PC-3 (cell line): Measurements from ENCODE around the gene CLUH. TPM values are rescaled to one million over a fixed set of nuclear protein-coding genes. Genes with fewer than 3 reads are reported as not detected.
A peak's percentile ranks its signal among the peaks of the same experiment; 100 is the strongest.

ENCODE experiments used
- ATAC-seq: fragments of 200-7000 bp; cut with Tn5 transposase; 2 replicates; pipeline ENCODE4 v1.9.1; 2020; ENCODE audit warnings: mild to moderate bottlenecking, moderate library complexity
- BruUV-seq: library from RNA; stranded (reverse); fragments of 400-500 nt; replicated peaks from 2 replicates; lab custom pipeline; 2021; lab: Mats Ljungman, UMichigan
- CTCF ChIA-PET: fragments of 300-600 bp; sonication (Branson Sonifier 250); formaldehyde crosslinking; loops from one replicate; lab custom pipeline; 2022; ENCODE audit warnings: antibody characterized with exemption; lab: Charles Lee
- POLR2A ChIA-PET: fragments of 300-600 bp; sonication (Branson Sonifier 250); formaldehyde crosslinking; loops from one replicate; lab custom pipeline; 2022; ENCODE audit warnings: antibody characterized with exemption; ENCODE audit not compliant: unreplicated experiment; lab: Charles Lee
- DNase-seq: peaks from one replicate; pipeline ENCODE4 v3.0.0-alpha.2; 2015
- H2AFZ ChIP-seq: fragments of 300-600 bp; sonication (generic); 2 replicates; pipeline ENCODE4 v1.6.0; 2016; ENCODE audit warnings: antibody characterized with exemption, low read length
- H3F3A ChIP-seq: fragments of 300-600 bp; sonication (generic); one replicate; pipeline ENCODE4 v1.6.0; 2017; ENCODE audit warnings: antibody characterized with exemption, low read length, control low read depth, mild to moderate bottlenecking; ENCODE audit not compliant: unreplicated experiment
- H3K27ac ChIP-seq: fragments of 300-600 bp; sonication (generic); 2 replicates; pipeline ENCODE4 v1.5.1; 2016; ENCODE audit warnings: mild to moderate bottlenecking, low read length
- H3K27me3 ChIP-seq: fragments of 300-600 bp; sonication (generic); 2 replicates; pipeline ENCODE4 v1.6.1; 2016; ENCODE audit warnings: low read length, mixed read lengths
- H3K36me3 ChIP-seq: fragments of 300-600 bp; sonication (generic); 2 replicates; pipeline ENCODE4 v1.6.1; 2016; ENCODE audit warnings: low read depth, mixed run types, low read length, mixed read lengths
- H3K4me1 ChIP-seq: fragments of 300-600 bp; sonication (generic); 2 replicates; pipeline ENCODE4 v1.5.1; 2016; ENCODE audit warnings: low read length; ENCODE audit not compliant: insufficient read depth
- H3K4me2 ChIP-seq: fragments of 300-600 bp; sonication (generic); 2 replicates; pipeline ENCODE4 v1.6.0; 2016; ENCODE audit warnings: low read length
- H3K4me3 ChIP-seq: fragments of 300-600 bp; sonication (generic); 2 replicates; pipeline ENCODE4 v1.5.1; 2016; ENCODE audit warnings: mild to moderate bottlenecking, low read length, mixed read lengths
- H3K79me2 ChIP-seq: fragments of 300-600 bp; sonication (generic); 2 replicates; pipeline ENCODE4 v1.6.1; 2017; ENCODE audit warnings: low read length, mixed read lengths
- H3K9ac ChIP-seq: fragments of 300-600 bp; sonication (generic); 2 replicates; pipeline ENCODE4 v1.6.0; 2016; ENCODE audit warnings: mild to moderate bottlenecking, low read length
- H3K9me2 ChIP-seq: fragments of 300-600 bp; sonication (generic); replicated peaks from 2 replicates; pipeline ENCODE4 v1.6.1; 2016; ENCODE audit warnings: mixed run types, low read length, mixed read lengths
- H3K9me3 ChIP-seq: fragments of 300-600 bp; sonication (generic); 2 replicates; pipeline ENCODE4 v1.6.1; 2016; ENCODE audit warnings: low read length, mixed read lengths
- H4K20me1 ChIP-seq: fragments of 300-600 bp; sonication (generic); 2 replicates; pipeline ENCODE4 v1.6.1; 2016; ENCODE audit warnings: low read length, mixed read lengths
- EZH2 ChIP-seq: fragments of 300-600 bp; sonication (generic); IDR thresholded peaks from one replicate; pipeline ENCODE4 v1.6.1; 2017; ENCODE audit warnings: antibody characterized with exemption, mild to moderate bottlenecking, low read length; ENCODE audit not compliant: unreplicated experiment
- EZH2phosphoT487 ChIP-seq: fragments of 300-600 bp; sonication (generic); IDR thresholded peaks from 2 replicates; pipeline ENCODE4 v1.6.1; 2018; ENCODE audit warnings: mild to moderate bottlenecking, antibody characterized with exemption, low read length, borderline replicate concordance
- intact Hi-C: fragments of 100-400 bp; cut with micrococcal nuclease; formaldehyde crosslinking; loops from 2 replicates; pipeline ENCODE4 v1.9.0; 2023
- total RNA-seq: library from RNA; depleted of rRNA; stranded (reverse); fragments of >200 nt; gene quantifications from 2 replicates; pipeline ENCODE4 v1.2.3, GENCODE V29; 2014
- TF ChIP-seq, protein P1 (sequence below): fragments of 300-600 bp; sonication (generic); conservative IDR thresholded peaks from 2 replicates; pipeline ENCODE4 v1.5.1; 2017; ENCODE audit warnings: antibody characterized with exemption, low read depth, mild to moderate bottlenecking, low read length

The CLUH gene
- total RNA-seq, 1 experiment from 2014 or later: 108 TPM

DNA sequence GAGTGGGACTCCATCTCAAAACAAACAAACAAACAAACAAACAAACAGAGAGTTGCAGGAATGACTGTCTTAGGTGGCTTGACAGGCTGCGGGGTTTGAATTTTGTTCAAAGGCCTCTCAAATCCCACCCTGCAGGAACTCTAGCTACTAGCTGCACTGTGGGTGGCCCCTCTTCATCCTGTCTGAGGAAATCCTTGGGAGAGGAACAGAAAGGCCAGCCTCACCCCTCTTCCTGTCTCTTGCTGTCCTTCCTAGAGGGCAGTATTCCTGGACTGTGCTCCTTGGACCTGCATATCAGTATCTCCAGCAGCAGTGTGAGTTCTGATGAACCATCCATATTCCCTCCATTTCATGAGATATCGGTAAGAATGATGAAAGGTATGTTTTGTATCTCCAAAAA, 39.9 kb upstream of the CLUH start:
- Histone ChIP-seq H3K4me3 (no peak overlapping the region), H3K9me2 (no peaks in the 10 kb centered on the region), H4K20me1 (no peaks in the 10 kb centered on the region), H3F3A (no peaks in the 10 kb centered on the region), H3K4me1 (no peaks in the 10 kb centered on the region), H3K9me3 (no peaks in the 10 kb centered on the region), H3K27me3 (peaks cover 7% of the 10 kb centered on the region), H2AFZ (no peak overlapping the region), H3K27ac (no peak overlapping the region), H3K4me2 (no peak overlapping the region), H3K9ac (no peak overlapping the region), H3K36me3 (no peaks in the 10 kb centered on the region), H3K79me2 (no peaks in the 10 kb centered on the region)
- DNase-seq: no peak
- ATAC-seq: no peak
- no TSS peak for BruUV-seq
- POLR2A ChIA-PET: no interaction called here
- intact Hi-C loops: no loop called here
- TF ChIP-seq EZH2: no peak
- TF ChIP-seq, protein P1, sequence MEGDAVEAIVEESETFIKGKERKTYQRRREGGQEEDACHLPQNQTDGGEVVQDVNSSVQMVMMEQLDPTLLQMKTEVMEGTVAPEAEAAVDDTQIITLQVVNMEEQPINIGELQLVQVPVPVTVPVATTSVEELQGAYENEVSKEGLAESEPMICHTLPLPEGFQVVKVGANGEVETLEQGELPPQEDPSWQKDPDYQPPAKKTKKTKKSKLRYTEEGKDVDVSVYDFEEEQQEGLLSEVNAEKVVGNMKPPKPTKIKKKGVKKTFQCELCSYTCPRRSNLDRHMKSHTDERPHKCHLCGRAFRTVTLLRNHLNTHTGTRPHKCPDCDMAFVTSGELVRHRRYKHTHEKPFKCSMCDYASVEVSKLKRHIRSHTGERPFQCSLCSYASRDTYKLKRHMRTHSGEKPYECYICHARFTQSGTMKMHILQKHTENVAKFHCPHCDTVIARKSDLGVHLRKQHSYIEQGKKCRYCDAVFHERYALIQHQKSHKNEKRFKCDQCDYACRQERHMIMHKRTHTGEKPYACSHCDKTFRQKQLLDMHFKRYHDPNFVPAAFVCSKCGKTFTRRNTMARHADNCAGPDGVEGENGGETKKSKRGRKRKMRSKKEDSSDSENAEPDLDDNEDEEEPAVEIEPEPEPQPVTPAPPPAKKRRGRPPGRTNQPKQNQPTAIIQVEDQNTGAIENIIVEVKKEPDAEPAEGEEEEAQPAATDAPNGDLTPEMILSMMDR: 0 out of 2 replicates have a peak, but pooled peaks have one; percentile 12
- CTCF ChIA-PET: no interaction called here

DNA sequence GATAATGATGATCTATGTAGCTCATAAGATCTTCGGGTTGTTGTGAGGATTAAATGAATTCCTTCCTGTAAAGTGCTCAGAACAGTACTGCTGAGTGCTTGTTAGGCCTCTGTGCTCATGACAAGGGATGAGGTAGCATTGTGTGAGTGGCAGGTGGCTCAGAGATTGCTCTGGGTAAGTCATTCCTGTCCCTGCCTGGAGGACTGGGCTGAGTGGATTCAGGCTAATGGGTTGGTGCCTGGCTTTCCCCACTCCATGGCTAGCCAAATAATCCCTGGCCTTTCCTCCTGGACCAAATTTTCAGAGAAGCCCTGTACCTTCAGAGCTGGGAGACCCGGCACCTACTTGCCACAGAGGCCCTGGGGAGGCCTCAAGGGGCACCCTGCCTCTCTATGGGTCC, 39.2 kb upstream of the CLUH start:
- no TSS peak for BruUV-seq
- intact Hi-C loops: no loop called here

DNA sequence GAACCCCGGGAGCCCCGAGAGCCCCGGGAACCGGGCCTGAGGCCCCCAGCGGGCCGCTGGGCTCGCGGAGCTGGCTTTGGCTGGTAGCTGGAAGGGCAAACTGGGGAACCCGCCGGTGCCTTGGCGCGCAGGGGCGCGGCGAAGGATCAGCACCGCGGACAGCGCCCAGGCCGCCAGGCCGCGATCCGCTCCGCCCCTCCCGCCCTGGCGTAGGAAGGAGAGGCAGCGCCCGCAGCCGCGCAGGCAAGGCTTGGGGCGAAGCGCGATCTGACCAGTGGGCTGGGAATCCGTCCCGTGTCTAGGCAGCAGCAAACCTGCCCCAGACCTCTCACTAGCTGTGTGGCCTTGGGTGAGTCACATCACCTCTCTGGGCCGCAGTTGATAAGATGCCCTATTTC, 38.2 kb upstream of the CLUH start:
- Histone ChIP-seq H3K36me3 (no peaks in the 10 kb centered on the region), H3F3A (no peaks in the 10 kb centered on the region), H3K4me3 (no peak overlapping the region), H3K9me2 (no peaks in the 10 kb centered on the region), H3K4me1 (no peaks in the 10 kb centered on the region), H4K20me1 (no peaks in the 10 kb centered on the region), H2AFZ (no peak overlapping the region), H3K79me2 (no peaks in the 10 kb centered on the region), H3K9ac (no peak overlapping the region), H3K27ac (no peak overlapping the region), H3K4me2 (no peak overlapping the region), H3K9me3 (no peaks in the 10 kb centered on the region), H3K27me3 (peaks cover 8% of the 10 kb centered on the region; the same call in 1 of the 2 replicates)
- intact Hi-C loops: no loop called here
- ChIA-PET POLR2A (no interaction called here), CTCF (no interaction called here)
- ATAC-seq (peak; percentile 92), DNase-seq (peak; percentile 66)
- TF ChIP-seq EZH2: no peak
- TF ChIP-seq EZH2phosphoT487: no peak
- TF ChIP-seq, protein P1: no peak
- BruUV-seq: no TSS peak

More for the DNA sequence above, 39.2 kb upstream of the CLUH start:
- DNase-seq (no peak), ATAC-seq (no peak)
- Histone ChIP-seq H3K9me2 (no peaks in the 10 kb centered on the region), H3F3A (no peaks in the 10 kb centered on the region), H3K36me3 (no peaks in the 10 kb centered on the region), H3K4me2 (no peak overlapping the region), H3K27ac (no peak overlapping the region), H3K27me3 (0 out of 2 replicates have a peak, but pooled peaks cover under 1% of the 10 kb centered on the region), H3K9me3 (no peaks in the 10 kb centered on the region), H3K4me3 (no peak overlapping the region), H3K4me1 (no peaks in the 10 kb centered on the region), H3K9ac (no peak overlapping the region), H4K20me1 (no peaks in the 10 kb centered on the region), H2AFZ (no peak overlapping the region), H3K79me2 (no peaks in the 10 kb centered on the region)
- ChIA-PET POLR2A (no interaction called here), CTCF (no interaction called here)
- TF ChIP-seq, protein P1: no peak
